Measurements from ENCODE around the gene LAT. TPM values are rescaled to one million over a fixed set of nuclear protein-coding genes. Genes with fewer than 3 reads are reported as not detected.

The LAT gene
- polyA plus RNA-seq, 1 donor from 2014 or later = 6.4 TPM

- Histone ChIP-seq H3K4me3 (ENCODE audit: low read length) (no peak overlapping the region), H3K27ac (ENCODE audit: low read length) (no peak overlapping the region), H2AFZ (ENCODE audit: low read depth, low read length) (no peak overlapping the region), H4K20me1 (ENCODE audit: insufficient read depth) (no peaks in the 10 kb centered on the region), H3K36me3 (ENCODE audit: insufficient read depth, low read length) (no peaks in the 10 kb centered on the region), H3K9me2 (ENCODE audit: insufficient read depth, low read length) (no peaks in the 10 kb centered on the region), H3K4me2 (ENCODE audit: low read length) (no peak overlapping the region), H3K27me3 (ENCODE audit: insufficient read depth, low read depth, low read length) (no peaks in the 10 kb centered on the region), H3K9ac (ENCODE audit: low read length) (no peak overlapping the region), H3F3A (ENCODE audit: insufficient read depth, low read length, poor library complexity, severe bottlenecking) (no peaks in the 10 kb centered on the region), H3K9me3 (ENCODE audit: low read length) (no peaks in the 10 kb centered on the region), H3K79me2 (replicated peaks; ENCODE audit: insufficient read depth, low read length) (no peaks in the 10 kb centered on the region)
- TF ChIP-seq POLR2AphosphoS5 (IDR thresholded peaks at IDR 0.05) = no peak
- no peak for TF ChIP-seq SMC3 (conservative IDR thresholded peaks at IDR 0.05; ENCODE audit: poor library complexity)
- TF ChIP-seq EZH2 (IDR thresholded peaks at IDR 0.05; ENCODE audit: borderline replicate concordance, insufficient read depth, low read length, poor library complexity, severe bottlenecking) = no peak
- TF ChIP-seq TAF1 (IDR thresholded peaks at IDR 0.05; ENCODE audit: low read depth) = no peak
These were observed 20.8 kb upstream of the LAT start for GRCh38 chr16:28964072-28964471.

GRCh38 chr16:28964496-28964895, 20.4 kb upstream of the LAT start:
- H4K20me1 ChIP-seq (ENCODE audit: insufficient read depth) = no peaks in the 10 kb centered on the region
- H3K27me3 ChIP-seq (ENCODE audit: insufficient read depth, low read depth, low read length) = no peaks in the 10 kb centered on the region
- TF ChIP-seq EZH2 (IDR thresholded peaks at IDR 0.05; ENCODE audit: borderline replicate concordance, insufficient read depth, low read length, poor library complexity, severe bottlenecking) (no peak), RAD21 (conservative IDR thresholded peaks at IDR 0.05) (no peak), MXI1 (conservative IDR thresholded peaks at IDR 0.05; ENCODE audit: poor library complexity, severe bottlenecking) (no peak), EP300 (conservative IDR thresholded peaks at IDR 0.05; ENCODE audit: poor library complexity, severe bottlenecking) (no peak), CTCF (IDR thresholded peaks at IDR 0.05; ENCODE audit: poor library complexity, severe bottlenecking) (no peak), POLR2AphosphoS5 (IDR thresholded peaks at IDR 0.05) (no peak), TAF1 (IDR thresholded peaks at IDR 0.05; ENCODE audit: low read depth) (no peak), REST (IDR thresholded peaks at IDR 0.05; ENCODE audit: borderline replicate concordance) (no peak), SMC3 (conservative IDR thresholded peaks at IDR 0.05; ENCODE audit: poor library complexity) (no peak)
- H2AFZ ChIP-seq (ENCODE audit: low read depth, low read length) = no peak overlapping the region
- no peaks in the 10 kb centered on the region for H3K79me2 ChIP-seq (replicated peaks; ENCODE audit: insufficient read depth, low read length)
- H3K36me3 ChIP-seq (ENCODE audit: insufficient read depth, low read length) = no peaks in the 10 kb centered on the region
- no peak overlapping the region for H3K4me2 ChIP-seq (ENCODE audit: low read length)
- H3K9me2 ChIP-seq (ENCODE audit: insufficient read depth, low read length) = no peaks in the 10 kb centered on the region
- H3K27ac ChIP-seq (ENCODE audit: low read length) = no peak overlapping the region
- H3K9me3 ChIP-seq (ENCODE audit: low read length) = no peaks in the 10 kb centered on the region
- H3F3A ChIP-seq (ENCODE audit: insufficient read depth, low read length, poor library complexity, severe bottlenecking) = no peaks in the 10 kb centered on the region
- H3K9ac ChIP-seq (ENCODE audit: low read length) = no peak overlapping the region
- H3K4me3 ChIP-seq (ENCODE audit: low read length) = no peak overlapping the region

Measured in neural cell (in vitro differentiated cells).